Thyroid gland (tissue), 4 donors: ENCODE measurements around the gene GNG12.

Experiments
- POLR2A ChIP-seq, 2 donors: fragments of 450-650 bp; IDR thresholded peaks; one replicate each; pipeline ENCODE4 v1.6.1; 2017; ENCODE audit warnings: antibody characterized with exemption in 2 of 2, mild to moderate bottlenecking in 2 of 2, moderate library complexity in 1 of 2
- TF ChIP-seq, protein P1 (sequence below), 6 experiments: fragments of 200-600 bp in 3 of 6; fragments of 450-650 bp in 3 of 6; sonication (generic) in 3 of 6; IDR thresholded peaks; one replicate each; pipeline ENCODE4 v1.5.1; 2016 to 2019; ENCODE audit warnings: antibody characterized with exemption in 6 of 6, mild to moderate bottlenecking in 2 of 6, inconsistent platforms in 1 of 6, moderate library complexity in 1 of 6

DNA sequence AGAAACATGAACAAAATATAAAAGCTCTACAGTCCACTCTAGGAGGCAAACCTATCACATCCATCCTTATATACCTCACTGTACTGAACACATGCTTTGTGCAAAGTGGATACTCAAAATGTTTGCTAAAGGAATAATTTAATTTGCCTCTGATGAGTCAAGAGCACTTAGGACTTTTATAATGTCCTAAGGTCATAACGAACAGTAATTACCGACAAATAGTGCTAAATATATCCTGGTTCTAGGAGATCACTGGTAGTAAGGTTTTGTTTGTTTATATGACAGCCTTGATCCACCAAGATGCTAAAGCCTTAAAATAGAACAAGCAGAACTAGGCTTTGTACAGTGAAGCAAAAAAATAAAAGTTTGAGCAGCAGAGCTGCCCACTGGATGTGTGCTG lies 77.6 kb downstream of the GNG12 start:
- TF ChIP-seq, protein P1, sequence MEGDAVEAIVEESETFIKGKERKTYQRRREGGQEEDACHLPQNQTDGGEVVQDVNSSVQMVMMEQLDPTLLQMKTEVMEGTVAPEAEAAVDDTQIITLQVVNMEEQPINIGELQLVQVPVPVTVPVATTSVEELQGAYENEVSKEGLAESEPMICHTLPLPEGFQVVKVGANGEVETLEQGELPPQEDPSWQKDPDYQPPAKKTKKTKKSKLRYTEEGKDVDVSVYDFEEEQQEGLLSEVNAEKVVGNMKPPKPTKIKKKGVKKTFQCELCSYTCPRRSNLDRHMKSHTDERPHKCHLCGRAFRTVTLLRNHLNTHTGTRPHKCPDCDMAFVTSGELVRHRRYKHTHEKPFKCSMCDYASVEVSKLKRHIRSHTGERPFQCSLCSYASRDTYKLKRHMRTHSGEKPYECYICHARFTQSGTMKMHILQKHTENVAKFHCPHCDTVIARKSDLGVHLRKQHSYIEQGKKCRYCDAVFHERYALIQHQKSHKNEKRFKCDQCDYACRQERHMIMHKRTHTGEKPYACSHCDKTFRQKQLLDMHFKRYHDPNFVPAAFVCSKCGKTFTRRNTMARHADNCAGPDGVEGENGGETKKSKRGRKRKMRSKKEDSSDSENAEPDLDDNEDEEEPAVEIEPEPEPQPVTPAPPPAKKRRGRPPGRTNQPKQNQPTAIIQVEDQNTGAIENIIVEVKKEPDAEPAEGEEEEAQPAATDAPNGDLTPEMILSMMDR (IDR thresholded peaks at IDR 0.05) = no peak
- TF ChIP-seq POLR2A (IDR thresholded peaks at IDR 0.05) = no peak
